GM21619 (cell line): Measurements from ENCODE around the gene FHAD1.
"Not testable (repeated sequence)": the region's sequence is repeated elsewhere in the genome, so short reads cannot be mapped to it uniquely, and the experiment has no call there.

Experiments
- ATAC-seq: cut with Tn5 transposase; IDR thresholded peaks from one replicate; pipeline ENCODE4 v1.9.1; 2021; ENCODE audit not compliant: unreplicated experiment

The FHAD1 gene

DNA sequence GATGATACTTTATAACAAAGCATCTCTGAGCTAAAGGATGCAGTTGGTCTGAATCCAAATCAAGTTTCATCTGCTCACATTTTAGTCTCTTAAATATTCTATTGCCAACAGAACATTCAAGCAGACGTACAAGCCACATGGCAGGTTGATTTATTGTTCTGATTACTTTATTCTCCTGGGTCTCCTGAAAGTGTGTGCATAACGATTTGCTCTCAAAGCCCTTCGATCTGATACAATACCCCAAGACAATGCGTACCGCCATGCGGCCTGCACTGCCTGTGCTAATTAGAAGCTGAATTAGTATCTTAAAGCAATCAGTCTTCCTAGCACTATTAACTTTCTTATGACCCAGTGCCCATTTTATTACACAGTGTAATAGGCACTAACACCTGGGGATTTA is 56.9 kb downstream of the FHAD1 start:
- ATAC-seq: no peak

DNA sequence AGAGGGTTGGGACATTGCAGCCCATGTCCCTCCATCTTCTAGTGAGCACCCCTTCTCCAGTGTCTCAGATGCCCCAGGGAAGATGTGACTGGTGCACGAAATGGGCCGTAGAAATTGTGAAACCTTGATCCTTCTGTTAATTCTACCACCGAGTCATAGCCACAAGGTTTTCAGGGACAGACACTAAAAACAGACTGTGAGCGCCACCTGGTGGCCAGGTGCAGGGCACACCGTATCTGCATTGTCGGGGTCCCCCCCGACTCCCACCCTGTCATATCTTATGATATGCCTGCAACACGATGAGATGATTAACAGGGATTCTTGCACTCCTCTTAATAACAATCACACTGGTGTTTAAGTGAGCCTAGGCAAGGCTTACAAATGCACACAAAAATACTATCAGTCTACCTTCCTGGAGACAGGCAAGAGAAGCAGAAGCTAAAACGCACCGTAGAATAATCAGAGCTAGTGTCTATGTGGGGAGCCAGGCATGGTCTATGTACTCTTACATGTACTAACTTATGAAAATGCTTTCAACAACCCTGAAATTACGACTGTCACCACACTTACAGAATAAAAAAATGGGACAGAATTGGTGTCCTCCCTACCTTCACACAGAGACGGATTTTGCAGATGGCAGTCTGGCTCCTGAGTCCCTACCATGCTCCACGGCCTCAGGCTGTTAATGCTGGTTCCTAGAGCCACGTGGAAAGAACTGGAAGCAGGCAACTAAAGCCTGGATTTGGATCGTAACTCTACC is 57.9 kb downstream of the FHAD1 start:
- no peak for ATAC-seq

DNA sequence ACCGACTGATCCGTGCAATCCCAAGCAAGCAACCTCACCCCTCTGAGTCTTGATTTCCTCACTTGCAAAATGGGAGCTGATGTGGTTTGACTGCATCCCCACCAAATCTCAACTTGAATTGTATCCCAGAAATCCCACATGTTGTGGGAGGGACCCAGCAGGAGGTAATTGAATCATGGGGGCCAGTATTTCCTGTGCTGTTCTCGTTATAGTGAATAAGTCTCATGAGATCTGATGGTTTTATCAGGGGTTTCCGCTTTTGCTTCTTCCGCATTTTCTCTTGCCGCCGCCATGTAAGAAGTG is 58.4 kb downstream of the FHAD1 start:
- no peak for ATAC-seq

DNA sequence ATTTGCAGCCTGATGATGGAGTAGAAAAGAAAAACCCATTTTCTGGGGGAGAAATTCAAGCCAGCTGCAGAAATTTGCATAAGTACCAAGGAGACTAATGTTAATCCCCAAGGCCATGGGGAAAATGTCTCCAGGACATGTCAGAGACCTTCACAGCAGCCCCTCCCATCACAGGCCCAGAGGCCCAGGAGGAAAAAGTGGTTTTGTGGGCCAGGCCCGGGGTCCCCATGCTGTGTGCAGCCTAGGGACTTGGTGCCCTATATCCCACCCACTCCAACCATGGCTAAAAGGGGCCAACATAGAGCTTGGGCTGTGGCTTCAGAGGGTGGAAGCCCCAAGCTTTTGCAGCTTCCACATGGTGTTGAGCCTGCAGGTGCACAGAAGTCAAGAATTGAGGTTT is 59.3 kb downstream of the FHAD1 start:
- not testable (repeated sequence) for ATAC-seq

DNA sequence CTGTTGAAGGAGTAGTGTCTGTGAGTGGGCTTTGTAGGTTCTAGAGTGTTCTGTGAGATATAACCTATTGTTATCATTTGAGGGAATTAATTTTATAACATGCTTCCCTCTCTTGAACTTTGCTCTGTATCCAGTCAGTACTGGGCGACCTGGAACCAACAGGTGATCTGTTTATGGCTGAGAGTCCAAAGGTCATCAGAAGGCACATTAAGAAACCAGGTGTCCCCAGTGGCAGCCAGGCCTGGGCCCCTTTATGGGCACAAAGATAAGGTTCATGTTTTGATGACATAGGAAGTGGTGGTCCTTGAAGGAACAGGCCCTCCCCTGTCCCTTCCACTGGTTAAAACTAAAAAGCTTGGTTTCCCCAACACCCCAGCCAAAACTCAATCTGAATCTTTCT is 61.1 kb downstream of the FHAD1 start:
- no peak for ATAC-seq

DNA sequence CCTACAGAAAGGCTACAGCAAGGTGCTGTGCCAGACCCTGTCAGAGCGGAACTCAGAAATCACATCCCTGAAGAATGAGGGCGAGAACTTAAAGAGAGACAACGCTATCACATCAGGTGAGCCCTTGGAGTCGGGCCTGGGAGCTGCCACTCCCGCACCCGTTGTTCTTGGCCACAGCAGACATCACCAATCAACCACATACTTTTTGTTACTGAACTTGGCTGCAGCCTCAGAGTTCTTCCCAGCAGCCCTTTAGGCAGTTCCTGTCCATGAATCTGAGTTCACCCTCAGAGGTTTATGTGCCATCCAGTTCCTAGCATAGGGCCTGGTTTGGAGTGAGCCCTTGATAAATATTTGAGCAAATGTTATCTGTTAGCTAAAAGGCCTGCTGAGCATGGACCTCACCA is 61.6 kb downstream of the FHAD1 start:
- no peak for ATAC-seq

DNA sequence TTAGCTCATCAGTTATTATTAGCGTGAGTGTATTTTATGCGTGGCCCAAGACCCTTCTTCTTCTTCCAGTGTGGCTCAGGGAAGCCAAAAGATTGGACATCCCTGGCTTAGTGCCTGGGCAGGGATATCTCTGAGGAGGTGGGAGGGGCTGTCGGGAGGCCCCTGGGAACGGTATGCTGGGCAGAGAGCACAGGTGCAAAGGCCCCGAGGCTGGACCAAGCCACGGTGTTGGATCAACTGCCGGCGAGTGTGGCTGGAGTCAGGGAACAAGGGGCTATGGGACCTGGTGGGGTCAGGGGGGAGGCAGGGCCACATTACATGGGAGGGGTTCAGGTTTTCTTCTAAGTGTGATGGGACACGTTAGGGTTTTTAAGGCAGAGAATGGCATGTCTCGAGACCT is 62.7 kb downstream of the FHAD1 start:
- ATAC-seq: no peak

GRCh38 chr1:15310544-15310943 is 63.5 kb downstream of the FHAD1 start:
- no peak for ATAC-seq

DNA sequence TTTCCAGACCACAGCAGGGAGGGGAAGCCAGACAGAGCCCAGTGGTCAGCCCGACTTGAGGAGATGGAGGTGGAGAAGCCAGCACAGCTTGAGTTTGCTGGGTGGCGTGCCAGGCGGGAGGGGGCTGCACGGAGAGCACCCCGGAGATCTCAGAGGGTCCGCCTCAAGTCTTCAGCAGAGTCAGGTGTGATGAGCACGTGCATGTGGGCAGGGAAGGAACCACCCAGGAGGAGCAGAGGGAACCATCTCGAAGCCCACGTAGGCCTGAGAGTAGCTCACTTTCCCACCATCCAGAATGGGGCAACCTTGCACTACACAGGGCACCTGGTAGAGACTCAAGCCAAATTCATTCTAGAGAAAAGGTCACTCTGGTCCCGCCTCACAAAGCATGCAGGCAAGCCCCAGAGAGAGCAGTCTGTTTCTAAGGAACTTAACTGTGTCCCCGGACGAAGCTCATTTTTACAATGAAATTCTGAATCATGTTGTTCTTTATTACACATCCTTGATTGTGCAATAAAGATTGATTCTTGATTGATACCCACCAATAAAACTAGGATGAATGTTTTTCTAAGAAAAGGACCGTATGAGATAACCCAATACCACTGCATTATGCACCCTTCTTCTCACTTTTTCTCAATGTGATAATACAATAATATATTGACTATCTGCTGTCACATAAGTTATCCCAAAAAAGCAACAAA is 64.2 kb downstream of the FHAD1 start:
- ATAC-seq: no peak

GRCh38 chr1:15311880-15312279 is 64.9 kb downstream of the FHAD1 start:
- ATAC-seq: no peak

- no peak for ATAC-seq
These were observed 65.8 kb downstream of the FHAD1 start for GRCh38 chr1:15312626-15313411.

DNA sequence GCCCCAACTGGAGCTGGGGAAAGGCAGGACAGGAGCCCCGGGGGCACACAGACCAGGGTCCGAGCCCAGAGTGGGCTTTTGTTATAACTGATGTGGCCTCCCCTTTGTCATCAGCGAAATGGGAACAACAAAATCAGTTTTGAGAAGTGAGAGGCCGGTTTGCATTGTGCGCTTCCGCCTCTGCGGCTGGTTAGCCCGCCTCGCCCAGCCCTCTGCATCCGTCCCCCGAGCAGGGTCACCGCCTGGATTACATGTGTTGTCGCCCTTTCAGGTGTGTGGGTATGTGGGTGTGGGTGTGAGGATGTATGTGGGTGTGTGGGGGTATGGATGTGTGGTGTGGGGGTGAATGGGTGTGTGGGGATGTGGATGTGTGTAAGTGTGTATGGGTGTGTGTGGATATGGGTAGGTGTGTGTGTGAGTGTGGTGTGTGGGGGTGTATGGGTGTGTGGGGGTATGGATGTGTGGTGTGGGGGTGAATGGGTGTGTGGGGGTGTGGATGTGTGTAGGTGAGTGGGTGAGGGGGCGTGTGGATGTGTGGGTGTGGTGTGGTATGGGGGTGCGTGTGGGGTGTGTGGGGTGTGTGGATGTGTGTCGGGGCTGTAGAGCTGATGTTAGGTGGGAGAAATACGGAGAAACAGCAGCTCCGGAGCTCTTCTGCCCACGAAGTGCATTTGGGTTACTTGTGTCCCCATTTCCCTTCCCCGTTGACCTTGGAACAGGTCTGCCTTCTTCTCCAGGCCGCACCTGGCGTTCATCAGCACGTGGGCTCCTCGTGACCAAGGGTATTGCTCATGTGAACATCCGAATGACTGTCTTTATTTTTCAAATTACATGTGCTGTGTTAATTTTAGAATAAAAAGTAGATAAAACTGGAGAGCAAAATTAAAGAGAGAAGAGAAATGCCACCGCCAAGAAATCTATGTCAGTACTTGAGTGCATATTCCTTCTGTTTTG is 67.6 kb downstream of the FHAD1 start:
- no peak for ATAC-seq

DNA sequence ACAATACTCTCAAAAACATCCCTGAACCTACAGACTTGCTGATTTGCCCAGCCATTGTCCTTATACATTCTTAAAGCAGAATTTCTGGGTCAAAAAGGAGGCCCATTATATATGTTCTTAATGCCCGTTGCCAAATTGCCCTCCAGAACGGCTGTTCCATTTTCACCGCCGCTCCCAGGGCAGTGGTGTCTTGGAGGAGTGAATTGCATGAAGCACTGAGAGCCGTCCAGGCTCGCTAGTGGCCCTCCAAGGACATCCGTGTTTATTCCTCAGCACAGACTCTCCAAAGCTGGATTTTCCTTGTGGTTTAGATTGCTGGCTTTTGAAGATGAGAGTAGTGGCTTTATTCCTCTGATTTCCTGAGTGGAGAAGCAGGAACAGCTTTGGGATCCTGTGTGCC is 68.8 kb downstream of the FHAD1 start:
- ATAC-seq: no peak

DNA sequence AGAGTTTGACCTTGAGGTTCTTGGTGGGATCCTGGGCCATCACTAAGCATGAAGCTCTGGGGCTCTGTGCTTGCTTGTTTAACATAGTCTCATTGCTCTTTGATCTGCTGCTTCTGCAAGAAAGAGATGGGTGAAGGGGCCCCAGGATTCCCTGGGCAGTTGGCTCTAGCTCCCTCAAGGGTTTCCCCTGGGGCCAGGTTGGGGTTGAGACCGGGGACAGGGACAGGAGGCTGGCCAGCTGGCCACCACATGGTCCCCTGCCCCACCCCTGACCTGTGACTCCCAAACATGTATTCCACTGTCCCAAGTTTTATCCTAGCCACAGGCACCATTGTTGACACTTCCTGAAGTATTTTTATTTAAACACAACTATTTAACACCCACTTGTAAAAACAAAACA is 69.5 kb downstream of the FHAD1 start:
- ATAC-seq: no peak

GRCh38 chr1:15320267-15320666 is 73.2 kb downstream of the FHAD1 start:
- no peak for ATAC-seq

- ATAC-seq: no peak
These were observed 74.6 kb downstream of the FHAD1 start for GRCh38 chr1:15321601-15322000.

DNA sequence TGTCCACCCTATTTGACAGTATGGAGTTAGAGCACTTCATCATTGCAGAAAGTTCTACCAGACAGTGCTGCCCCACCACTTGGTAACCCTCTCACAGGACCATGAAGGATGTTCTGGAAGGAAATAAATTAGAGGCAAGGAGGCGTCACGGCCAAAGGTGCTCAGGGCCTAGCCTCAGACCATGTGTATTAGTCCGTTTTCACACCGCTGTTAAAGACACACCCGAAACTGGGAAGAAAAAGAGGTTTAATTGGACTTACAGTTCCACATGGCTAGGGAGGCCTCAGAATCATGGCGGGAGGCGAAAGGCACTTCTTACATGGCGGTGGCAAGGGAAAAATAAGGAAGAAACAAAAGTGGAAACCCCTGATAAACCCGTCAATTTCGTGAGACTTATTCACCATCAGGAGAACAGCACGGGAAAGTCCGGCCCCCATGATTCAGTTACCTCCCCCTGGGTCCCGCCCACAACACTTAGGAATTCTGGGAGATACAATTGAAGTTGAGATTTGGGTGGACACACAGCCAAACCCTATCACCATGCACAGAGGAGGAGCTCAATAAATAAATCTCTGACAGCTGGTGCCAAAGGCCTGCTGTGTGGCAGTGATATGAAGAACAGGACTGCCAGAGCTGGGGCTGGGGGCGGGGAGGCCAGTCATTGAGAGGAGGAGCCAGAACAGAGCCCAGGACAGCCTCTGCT is 75.8 kb downstream of the FHAD1 start:
- ATAC-seq: no peak

DNA sequence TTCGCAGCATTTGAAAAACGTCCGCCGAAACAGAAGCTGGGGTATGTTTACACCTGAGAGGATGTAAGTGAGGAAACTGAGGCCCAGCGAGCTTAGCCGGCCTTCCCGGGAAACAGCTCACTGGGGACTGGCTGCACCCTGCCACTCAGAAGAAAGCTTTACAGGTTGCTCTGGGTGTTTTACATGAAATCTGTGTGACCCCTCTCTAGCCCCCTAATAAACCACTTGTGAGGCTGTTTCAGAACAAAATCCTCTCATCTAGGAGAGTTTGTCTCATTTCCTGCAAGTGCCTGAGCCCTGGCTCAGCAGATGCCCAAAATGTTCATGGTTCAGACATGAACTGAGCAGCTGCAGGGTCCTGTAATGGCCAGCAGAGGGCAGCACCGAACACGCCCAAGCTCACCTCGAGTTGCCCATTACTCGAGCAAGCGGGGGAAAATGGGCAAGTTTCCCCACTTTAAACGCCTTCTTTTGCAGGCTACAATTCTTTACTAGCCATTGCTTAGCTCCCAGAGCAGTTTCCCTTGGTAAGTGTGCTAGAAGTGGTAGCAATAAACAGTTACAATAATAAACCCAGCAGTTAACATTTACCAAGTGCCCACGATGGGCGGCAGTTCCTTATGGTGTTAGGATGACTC is 76.4 kb downstream of the FHAD1 start:
- no peak for ATAC-seq

GRCh38 chr1:15323989-15324868 is 77.2 kb downstream of the FHAD1 start:
- ATAC-seq: no peak
